ENCODE results near the gene KCNH1. TPM values are rescaled to one million over a fixed set of nuclear protein-coding genes. Genes with fewer than 3 reads are reported as not detected.

The KCNH1 gene
- total RNA-seq, 1 donor from 2014 or later = 0.21 TPM

DNA sequence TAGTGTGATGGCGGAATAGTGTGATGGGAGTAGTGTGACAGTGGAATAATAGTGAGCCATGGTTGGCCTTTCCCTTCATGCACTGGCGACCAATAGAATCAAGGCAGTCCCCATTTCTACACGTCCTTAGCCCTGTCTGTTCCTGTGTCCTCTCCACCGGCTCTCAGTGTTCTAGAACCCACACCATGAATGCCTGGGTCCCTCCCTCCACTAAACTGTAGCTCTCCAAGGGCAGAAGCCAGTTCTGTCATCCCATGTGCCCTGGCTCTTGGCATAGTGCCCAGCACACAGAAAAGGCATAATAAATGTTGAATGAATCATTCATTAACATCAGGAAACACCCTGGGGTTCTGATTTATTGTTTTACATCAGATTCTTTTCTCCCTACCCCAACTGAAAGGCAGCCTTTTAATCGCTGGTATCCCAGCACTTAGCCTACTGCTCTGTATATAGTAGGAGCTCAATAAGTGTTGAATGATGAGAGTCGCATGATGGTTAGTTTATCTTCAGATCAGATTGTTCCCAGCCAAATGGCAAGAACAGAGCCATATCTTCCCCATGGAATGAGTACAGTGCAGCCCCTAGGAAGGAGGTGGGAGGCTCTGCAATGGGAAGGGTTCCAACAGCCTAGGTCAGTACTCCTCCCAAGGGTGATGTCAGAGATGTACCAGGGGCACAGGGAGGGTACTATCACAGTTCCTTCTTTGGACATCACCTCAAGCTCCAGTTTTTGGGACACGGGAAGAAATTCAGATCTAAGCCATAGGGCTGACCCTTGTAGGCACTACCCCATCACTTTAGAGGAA, 479.6 kb downstream of the KCNH1 start:
- H3K9me3 Mint-ChIP-seq = peaks cover 14% of the 10 kb centered on the region
- no peaks in the 10 kb centered on the region for H3K4me1 Mint-ChIP-seq

DNA sequence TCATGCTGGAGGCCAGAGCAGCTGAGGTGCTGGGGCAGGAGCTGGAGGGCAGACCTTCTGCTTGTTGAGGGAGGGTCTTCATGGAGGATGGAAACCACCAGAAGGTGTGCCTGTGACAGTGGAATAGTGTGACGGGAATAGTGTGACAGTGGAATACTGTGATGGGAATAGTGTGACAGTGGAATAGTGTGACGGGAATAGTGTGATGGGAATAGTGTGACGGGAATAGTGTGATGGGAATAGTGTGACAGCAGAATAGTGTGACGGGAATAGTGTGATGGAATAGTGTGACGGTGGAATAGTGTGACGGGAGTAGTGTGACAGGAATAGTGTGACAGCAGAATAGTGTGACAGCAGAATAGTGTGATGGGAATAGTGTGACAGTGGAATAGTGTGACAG, 480.2 kb downstream of the KCNH1 start:
- H3K27me3 Mint-ChIP-seq (ENCODE audit: low read depth) = no peaks in the 10 kb centered on the region
- H3K4me3 Mint-ChIP-seq = no peak overlapping the region
- no peaks in the 10 kb centered on the region for H3K4me1 Mint-ChIP-seq
- DNase-seq (ENCODE audit: low read depth, low spot score) = no peak
- TF ChIP-seq CTCF (conservative IDR thresholded peaks at IDR 0.05) = no peak
- H3K27ac Mint-ChIP-seq (ENCODE audit: unreplicated experiment) = no peak overlapping the region
- peaks cover 4% of the 10 kb centered on the region for H3K36me3 Mint-ChIP-seq (ENCODE audit: low read depth)
- H3K9me3 Mint-ChIP-seq = peaks cover 14% of the 10 kb centered on the region

More for the DNA sequence above, 479.6 kb downstream of the KCNH1 start:
- DNase-seq (ENCODE audit: low read depth, low spot score) = no peak
- no peaks in the 10 kb centered on the region for H3K27me3 Mint-ChIP-seq (ENCODE audit: low read depth)
- H3K4me3 Mint-ChIP-seq = no peak overlapping the region
- no peak for TF ChIP-seq CTCF (conservative IDR thresholded peaks at IDR 0.05)
- peaks cover 4% of the 10 kb centered on the region for H3K36me3 Mint-ChIP-seq (ENCODE audit: low read depth)
- H3K27ac Mint-ChIP-seq (ENCODE audit: unreplicated experiment) = no peak overlapping the region

DNA sequence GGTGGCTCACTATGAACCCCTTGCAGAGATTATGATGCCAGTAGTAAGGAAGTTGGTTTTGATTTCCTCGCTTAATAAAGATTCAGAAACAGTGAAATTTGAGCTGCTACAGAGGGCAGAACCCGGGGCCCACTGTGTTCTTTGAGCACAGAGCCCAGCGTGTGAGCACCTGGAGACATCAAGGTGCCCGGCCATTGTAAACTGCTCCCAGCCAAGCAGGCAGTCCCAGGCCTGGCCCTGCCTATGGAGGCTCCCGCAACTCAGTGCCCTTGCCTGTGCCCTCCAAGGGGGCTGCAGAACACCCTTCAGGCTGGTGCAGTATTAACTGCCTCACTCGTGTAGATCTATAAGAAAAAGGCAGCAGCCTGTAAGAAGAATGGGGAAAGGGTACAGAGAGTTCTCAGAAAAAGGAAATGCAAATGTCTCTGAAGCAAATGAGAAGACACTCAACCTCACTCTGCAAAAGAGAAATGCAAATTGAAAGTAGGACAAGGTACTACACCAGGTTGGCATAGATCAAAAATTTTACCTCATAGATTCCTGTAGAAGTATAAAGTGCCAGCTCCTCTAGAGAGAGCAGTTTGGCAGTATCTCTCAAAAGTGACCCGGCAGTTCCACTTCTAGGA, 481.5 kb downstream of the KCNH1 start:
- no peak for DNase-seq (ENCODE audit: low read depth, low spot score)
- Mint-ChIP-seq H3K36me3 (ENCODE audit: low read depth) (peaks cover 4% of the 10 kb centered on the region), H3K9me3 (peaks cover 10% of the 10 kb centered on the region), H3K4me1 (no peaks in the 10 kb centered on the region), H3K4me3 (no peak overlapping the region), H3K27me3 (ENCODE audit: low read depth) (no peaks in the 10 kb centered on the region), H3K27ac (ENCODE audit: unreplicated experiment) (no peak overlapping the region)
- no peak for TF ChIP-seq CTCF (conservative IDR thresholded peaks at IDR 0.05)

GRCh38 chr1:210650403-210650802, 483.5 kb downstream of the KCNH1 start:
- peaks cover 4% of the 10 kb centered on the region for H3K36me3 Mint-ChIP-seq (ENCODE audit: low read depth)
- no peak overlapping the region for H3K27ac Mint-ChIP-seq (ENCODE audit: unreplicated experiment)
- TF ChIP-seq CTCF (conservative IDR thresholded peaks at IDR 0.05) = no peak
- H3K9me3 Mint-ChIP-seq = peaks cover 4% of the 10 kb centered on the region
- DNase-seq (ENCODE audit: low read depth, low spot score) = no peak
- no peak overlapping the region for H3K4me3 Mint-ChIP-seq
- peaks cover 5% of the 10 kb centered on the region for H3K4me1 Mint-ChIP-seq
- no peaks in the 10 kb centered on the region for H3K27me3 Mint-ChIP-seq (ENCODE audit: low read depth)

- no peak overlapping the region for H3K27ac Mint-ChIP-seq (ENCODE audit: unreplicated experiment)
- no peak overlapping the region for H3K4me3 Mint-ChIP-seq
- DNase-seq (ENCODE audit: low read depth, low spot score) = no peak
- no peak for TF ChIP-seq CTCF (conservative IDR thresholded peaks at IDR 0.05)
- H3K36me3 Mint-ChIP-seq (ENCODE audit: low read depth) = peaks cover 1% of the 10 kb centered on the region
- peaks cover 2% of the 10 kb centered on the region for H3K9me3 Mint-ChIP-seq
- peaks cover 5% of the 10 kb centered on the region for H3K4me1 Mint-ChIP-seq
- H3K27me3 Mint-ChIP-seq (ENCODE audit: low read depth) = no peaks in the 10 kb centered on the region
Measured at GRCh38 chr1:210648588-210649269, 485.2 kb downstream of the KCNH1 start.

Data from neural crest cell (in vitro differentiated cells).